HepG2 (cell line): Measurements from ENCODE around the gene GFER. TPM values are rescaled to one million over a fixed set of nuclear protein-coding genes. Genes with fewer than 3 reads are reported as not detected.

Experiments
- ATAC-seq: fragments of 200-7000 bp; cut with Tn5 transposase; 3 replicates; pipeline ENCODE4 v1.9.1; 2020; ENCODE audit warnings: mild to moderate bottlenecking, moderate library complexity
- BruUV-seq: library from RNA; stranded (reverse); fragments of 400-500 nt; replicated peaks from 2 replicates; lab custom pipeline; 2021; lab: Mats Ljungman, UMichigan
- CTCF ChIA-PET: fragments of 300-600 bp; formaldehyde crosslinking; extraction: SDS; loops from one replicate; lab custom pipeline; 2021; ENCODE audit warnings: low total read pairs, inconsistent platforms, low intra/inter-chr PET ratio; lab: Yijun Ruan, JAX
- POLR2A ChIA-PET: fragments of 350-600 bp; sonication (Branson Sonifier 250); formaldehyde crosslinking; loops from one replicate; lab custom pipeline; 2020; ENCODE audit warnings: antibody characterized with exemption, inconsistent platforms; lab: Yijun Ruan, JAX
- DNase-seq: peaks from one replicate; pipeline ENCODE4 v3.0.0-alpha.2; 2015; ENCODE audit warnings: low spot score
- FAIRE-seq: peaks from 3 replicates; lab custom pipeline; 2011; peaks lifted over from hg19 to GRCh38; lab: Jason Lieb, UNC
- H2AFZ ChIP-seq: one replicate; pipeline ENCODE4 v1.6.1; 2011; ENCODE audit warnings: low read length, inconsistent platforms
- H3K27ac ChIP-seq: fragments of 300-600 bp; 3 replicates; pipeline ENCODE4 v1.8.0; 2011; ENCODE audit warnings: mixed run types, mild to moderate bottlenecking, mixed read lengths, low read length, inconsistent platforms; ENCODE audit not compliant: insufficient read depth; ENCODE audit errors: extremely low read length
- H3K27me3 ChIP-seq, 2 experiments: fragments of 200-600 bp in 1 of 2; 2 replicates in 1 of 2; 3 replicates in 1 of 2; pipeline versions ENCODE4 v1.6.0 to v1.8.0; 2011; ENCODE audit warnings: low read length in 2 of 2, mild to moderate bottlenecking in 2 of 2, moderate library complexity in 2 of 2, inconsistent platforms in 1 of 2; ENCODE audit not compliant: insufficient read depth in 2 of 2, control insufficient read depth in 1 of 2
- H3K36me3 ChIP-seq, 2 experiments: fragments of 200-600 bp in 1 of 2; replicated peaks in 1 of 2; 2 replicates in 1 of 2; 3 replicates in 1 of 2; pipeline versions ENCODE4 v1.5.1 to v1.8.0; 2011; ENCODE audit warnings: low read length in 2 of 2, inconsistent platforms in 1 of 2; ENCODE audit not compliant: insufficient read depth in 2 of 2, control insufficient read depth in 1 of 2
- H3K4me1 ChIP-seq: 2 replicates; pipeline ENCODE4 v1.5.1; 2012; ENCODE audit warnings: low read length, inconsistent platforms; ENCODE audit not compliant: insufficient read depth
- H3K4me2 ChIP-seq: 2 replicates; pipeline ENCODE4 v1.6.0; 2011; ENCODE audit warnings: low read depth, low read length, inconsistent platforms
- H3K4me3 ChIP-seq, 3 experiments: fragments of 200-600 bp in 1 of 3; sonication (generic), shearing (Covaris generic) in 1 of 3; replicated peaks in 1 of 3; 2 replicates each; pipeline ENCODE4 v1.5.1; 2011 to 2016; ENCODE audit warnings: low read length in 3 of 3, inconsistent platforms in 2 of 3, low read depth in 2 of 3, mild to moderate bottlenecking in 2 of 3, control low read depth in 1 of 3, mixed read lengths in 1 of 3; ENCODE audit not compliant: insufficient read depth in 1 of 3
- H3K79me2 ChIP-seq: one replicate; pipeline ENCODE4 v1.6.1; 2011; ENCODE audit warnings: low read length, inconsistent platforms; ENCODE audit not compliant: insufficient read depth
- H3K9ac ChIP-seq: 2 replicates; pipeline ENCODE4 v1.6.0; 2011; ENCODE audit warnings: mild to moderate bottlenecking, low read depth, low read length, inconsistent platforms; ENCODE audit not compliant: insufficient read depth
- H3K9me3 ChIP-seq: 2 replicates; pipeline ENCODE4 v1.5.1; 2012; ENCODE audit warnings: mild to moderate bottlenecking, low read length
- H4K20me1 ChIP-seq: 2 replicates; pipeline ENCODE4 v1.6.0; 2011; ENCODE audit warnings: inconsistent platforms, mild to moderate bottlenecking, low read length, moderate library complexity; ENCODE audit not compliant: insufficient read depth
- GABPA ChIP-seq, 2 experiments: IDR thresholded peaks; 2 replicates each; pipeline ENCODE4 v1.6.1; 2011 to 2016; ENCODE audit warnings: low read depth in 2 of 2, low read length in 1 of 2, missing biosample characterization in 1 of 2, missing genetic modification characterization in 1 of 2
- HOXA9 ChIP-seq: sonication (generic); formaldehyde crosslinking; IDR thresholded peaks from 2 replicates; pipeline ENCODE4 v1.8.1; 2022; ENCODE audit warnings: missing genetic modification reagents, mild to moderate bottlenecking, moderate library complexity, borderline replicate concordance
- KDM2A ChIP-seq: sonication (generic); formaldehyde crosslinking; IDR thresholded peaks from 2 replicates; pipeline ENCODE4 v1.4.0; 2020; ENCODE audit warnings: low read depth, missing genetic modification reagents, borderline replicate concordance
- LRRFIP1 ChIP-seq: sonication (generic); formaldehyde crosslinking; conservative IDR thresholded peaks from 2 replicates; pipeline ENCODE4 v1.4.0; 2020; ENCODE audit warnings: missing genetic modification reagents
- MTF1 ChIP-seq: sonication (generic); formaldehyde crosslinking; IDR thresholded peaks from 2 replicates; pipeline ENCODE4 v1.5.0; 2020; ENCODE audit warnings: missing genetic modification reagents
- SNRNP70 ChIP-seq: fragments of 200-400 bp; formaldehyde crosslinking; IDR thresholded peaks from 2 replicates; pipeline ENCODE4 v1.6.1; 2017; ENCODE audit warnings: mild to moderate bottlenecking, low read depth, low read length, moderate library complexity
- SRY ChIP-seq: sonication (generic); formaldehyde crosslinking; IDR thresholded peaks from 2 replicates; pipeline ENCODE4 v1.8.0; 2022; ENCODE audit warnings: mild to moderate bottlenecking, missing genetic modification reagents
- U2AF1 ChIP-seq: fragments of 200-400 bp; formaldehyde crosslinking; optimal IDR thresholded peaks from 2 replicates; pipeline ENCODE3; 2017; ENCODE audit warnings: mild to moderate bottlenecking, low read depth, low read length
- ZFP36 ChIP-seq: fragments of 150-350 bp; IDR thresholded peaks from 2 replicates; pipeline ENCODE4 v1.6.1; 2018; ENCODE audit warnings: borderline replicate concordance, low read length, low read depth; ENCODE audit not compliant: partially characterized antibody
- ZNF558 ChIP-seq: sonication (generic); formaldehyde crosslinking; IDR thresholded peaks from 2 replicates; pipeline ENCODE4 v1.9.0; 2022; ENCODE audit warnings: mild to moderate bottlenecking, missing genetic modification reagents, borderline replicate concordance
- ZNF75D ChIP-seq: sonication (generic); formaldehyde crosslinking; IDR thresholded peaks from 2 replicates; pipeline ENCODE4 v1.8.1; 2023; ENCODE audit warnings: missing genetic modification reagents, mild to moderate bottlenecking, borderline replicate concordance
- WGBS: methylation state at CpG from one replicate; pipeline ENCODE4 v1.1.6; 2017; ENCODE audit warnings: low lambda C conversion rate; 5-methylcytosine and 5-hydroxymethylcytosine counted together
- in situ Hi-C: cut with HindIII; loops from 2 replicates; pipeline ENCODE4 v1.10.0; 2017; ENCODE audit warnings: low pct_unique_long_range_greater_than_20kb; ENCODE audit not compliant: extremely low pct_ligation_motif_present
- intact Hi-C: fragments of 100-400 bp; cut with micrococcal nuclease; formaldehyde crosslinking; loops from one replicate; pipeline ENCODE4 v1.10.0; 2022; ENCODE audit not compliant: unreplicated experiment
- polyA plus RNA-seq, 8 experiments: library from polyadenylated mRNA; depleted of rRNA in 3 of 8; stranded (reverse) in 7 of 8; unstranded in 1 of 8; fragments of >200 nt; fragmentation: Illumina TruSeq in 4 of 8; extraction: Trizol in 4 of 8; gene quantifications; 2 replicates each; pipeline versions ENCODE4 v1.2.1 to v1.2.3, GENCODE V29; 2011 to 2016; ENCODE audit warnings: low read depth in 4 of 8, missing spikeins in 1 of 8, mixed read lengths in 1 of 8; ENCODE audit not compliant: insufficient read depth in 1 of 8
- total RNA-seq, 5 experiments: library from RNA; depleted of rRNA; stranded (reverse); fragments of >200 nt; fragmentation: Illumina TruSeq; extraction: Trizol; gene quantifications; 2 replicates each; pipeline ENCODE4 v1.2.3, GENCODE V29; 2016; ENCODE audit warnings: low read depth in 1 of 5
- TF ChIP-seq, protein P1 (sequence below): sonication (generic); formaldehyde crosslinking; IDR thresholded peaks from 2 replicates; pipeline ENCODE4 v1.4.0; 2020; ENCODE audit warnings: missing genetic modification reagents, mild to moderate bottlenecking, borderline replicate concordance
- TF ChIP-seq, protein P2 (sequence below): sonication (generic); formaldehyde crosslinking; IDR thresholded peaks from 2 replicates; pipeline ENCODE4 v1.5.0; 2020; ENCODE audit warnings: mild to moderate bottlenecking, missing genetic modification reagents

The GFER gene
- total and polyA plus RNA-seq, 2 of the 13 experiments (the other 11 are each of a cell fraction or from before 2014, with no cell fraction given) = 28.6 to 71.7 TPM

GRCh38 chr16:1960665-1961630 lies 23.0 kb upstream of the GFER start:
- H2AFZ ChIP-seq = no peak overlapping the region
- peak overlapping the region; percentile 80 for H3K27ac ChIP-seq
- H3K4me2 ChIP-seq = peak overlapping the region; percentile 75
- H3K4me1 ChIP-seq = peaks cover 50% of the 10 kb centered on the region
- POLR2A ChIA-PET = interaction anchor here (0.6 to 7.4 kb wide), 9 partner anchors 10 to 194 kb away, joined by 3 to 139 read pairs (median 6); partner anchors contain the start of genes GFER, MSRB1, NUBP2 and SPSB3
- H3K36me3 ChIP-seq = peaks cover 3 to 19% of the 10 kb centered on the region in 2 experiments; a peak in 3 of 5 replicates
- DNase-seq = peak; percentile 53
- 30% methylated on average over 17 of the region's 20 CpGs for WGBS
- H3K27me3 ChIP-seq = no peaks in the 10 kb centered on the region; a peak in 1 of 5 replicates
- H3K4me3 ChIP-seq = peak overlapping the region; percentile 81 to 98 (median 94); a peak in 5 of 6 replicates
- in situ Hi-C loops = no loop called here
- H3K9me3 ChIP-seq = no peaks in the 10 kb centered on the region
- BruUV-seq = TSS peak; percentile 12
- peaks cover 34% of the 10 kb centered on the region for H4K20me1 ChIP-seq
- peak overlapping the region; percentile 94 for H3K9ac ChIP-seq
- intact Hi-C loops = no loop called here
- H3K79me2 ChIP-seq = peaks cover 42% of the 10 kb centered on the region
- ATAC-seq = peak; percentile 39
- CTCF ChIA-PET = no interaction called here
- FAIRE-seq = peak; percentile 18
- TF ChIP-seq ZFP36 (no peak), SRY (CRISPR knock-in tag) (peak; percentile 24; the same call in 1 of the 2 replicates), ZNF558 (no peak), U2AF1 (no peak), GABPA (IDR thresholded peaks at IDR 0.05; ENCODE audit: low read depth, low read length) (no peak), GABPA (CRISPR knock-in tag; IDR thresholded peaks at IDR 0.05; ENCODE audit: low read depth) (no peak), LRRFIP1 (CRISPR knock-in tag) (no peak), ZNF75D (CRISPR knock-in tag) (no peak; the same call in 1 of the 2 replicates), HOXA9 (CRISPR knock-in tag) (no peak), KDM2A (CRISPR knock-in tag) (peak; percentile 94), MTF1 (CRISPR knock-in tag) (no peak), SNRNP70 (no peak)
- TF ChIP-seq, protein P1, sequence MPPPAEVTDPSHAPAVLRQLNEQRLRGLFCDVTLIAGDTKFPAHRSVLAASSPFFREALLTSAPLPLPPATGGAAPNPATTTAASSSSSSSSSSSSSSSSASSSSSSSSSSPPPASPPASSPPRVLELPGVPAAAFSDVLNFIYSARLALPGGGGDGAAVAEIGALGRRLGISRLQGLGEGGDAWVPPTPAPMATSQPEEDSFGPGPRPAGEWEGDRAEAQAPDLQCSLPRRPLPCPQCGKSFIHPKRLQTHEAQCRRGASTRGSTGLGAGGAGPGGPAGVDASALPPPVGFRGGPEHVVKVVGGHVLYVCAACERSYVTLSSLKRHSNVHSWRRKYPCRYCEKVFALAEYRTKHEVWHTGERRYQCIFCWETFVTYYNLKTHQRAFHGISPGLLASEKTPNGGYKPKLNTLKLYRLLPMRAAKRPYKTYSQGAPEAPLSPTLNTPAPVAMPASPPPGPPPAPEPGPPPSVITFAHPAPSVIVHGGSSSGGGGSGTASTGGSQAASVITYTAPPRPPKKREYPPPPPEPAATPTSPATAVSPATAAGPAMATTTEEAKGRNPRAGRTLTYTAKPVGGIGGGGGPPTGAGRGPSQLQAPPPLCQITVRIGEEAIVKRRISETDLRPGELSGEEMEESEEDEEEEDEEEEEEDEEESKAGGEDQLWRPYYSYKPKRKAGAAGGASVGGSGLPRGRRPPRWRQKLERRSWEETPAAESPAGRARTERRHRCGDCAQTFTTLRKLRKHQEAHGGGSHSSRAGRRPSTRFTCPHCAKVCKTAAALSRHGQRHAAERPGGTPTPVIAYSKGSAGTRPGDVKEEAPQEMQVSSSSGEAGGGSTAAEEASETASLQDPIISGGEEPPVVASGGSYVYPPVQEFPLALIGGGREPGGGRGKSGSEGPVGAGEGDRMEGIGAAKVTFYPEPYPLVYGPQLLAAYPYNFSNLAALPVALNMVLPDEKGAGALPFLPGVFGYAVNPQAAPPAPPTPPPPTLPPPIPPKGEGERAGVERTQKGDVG (CRISPR knock-in tag) = no peak
- TF ChIP-seq, protein P2, sequence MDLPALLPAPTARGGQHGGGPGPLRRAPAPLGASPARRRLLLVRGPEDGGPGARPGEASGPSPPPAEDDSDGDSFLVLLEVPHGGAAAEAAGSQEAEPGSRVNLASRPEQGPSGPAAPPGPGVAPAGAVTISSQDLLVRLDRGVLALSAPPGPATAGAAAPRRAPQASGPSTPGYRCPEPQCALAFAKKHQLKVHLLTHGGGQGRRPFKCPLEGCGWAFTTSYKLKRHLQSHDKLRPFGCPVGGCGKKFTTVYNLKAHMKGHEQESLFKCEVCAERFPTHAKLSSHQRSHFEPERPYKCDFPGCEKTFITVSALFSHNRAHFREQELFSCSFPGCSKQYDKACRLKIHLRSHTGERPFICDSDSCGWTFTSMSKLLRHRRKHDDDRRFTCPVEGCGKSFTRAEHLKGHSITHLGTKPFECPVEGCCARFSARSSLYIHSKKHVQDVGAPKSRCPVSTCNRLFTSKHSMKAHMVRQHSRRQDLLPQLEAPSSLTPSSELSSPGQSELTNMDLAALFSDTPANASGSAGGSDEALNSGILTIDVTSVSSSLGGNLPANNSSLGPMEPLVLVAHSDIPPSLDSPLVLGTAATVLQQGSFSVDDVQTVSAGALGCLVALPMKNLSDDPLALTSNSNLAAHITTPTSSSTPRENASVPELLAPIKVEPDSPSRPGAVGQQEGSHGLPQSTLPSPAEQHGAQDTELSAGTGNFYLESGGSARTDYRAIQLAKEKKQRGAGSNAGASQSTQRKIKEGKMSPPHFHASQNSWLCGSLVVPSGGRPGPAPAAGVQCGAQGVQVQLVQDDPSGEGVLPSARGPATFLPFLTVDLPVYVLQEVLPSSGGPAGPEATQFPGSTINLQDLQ (CRISPR knock-in tag) = no peak
